Naive thymus-derived CD8-positive, alpha-beta T cell (primary cell): ENCODE measurements around the gene RFX5. TPM values are rescaled to one million over a fixed set of nuclear protein-coding genes. Genes with fewer than 3 reads are reported as not detected.
"Not testable (repeated sequence)": the region's sequence is repeated elsewhere in the genome, so short reads cannot be mapped to it uniquely, and the experiment has no call there.

Experiments
- ATAC-seq, 2 donors: fragments of 150-1000 bp; cut with Tn5 transposase in 1 of 2; sonication (Bioruptor Pico), chemical (Tn5 transposase) in 1 of 2; 1 replicate in 1 of 2; 2 replicates in 1 of 2; pipeline ENCODE4 v1.10.0; 2021; ENCODE audit warnings: mild to moderate bottlenecking in 2 of 2, moderate library complexity in 2 of 2
- POLR2A ChIA-PET: fragments of 350-600 bp; sonication (Branson Sonifier 250); formaldehyde crosslinking; loops from one replicate; lab custom pipeline; 2021; ENCODE audit warnings: antibody characterized with exemption; lab: Charles Lee
- DNase-seq, 10 donors: peaks; one replicate each; pipeline versions ENCODE4 v3.0.0 to v3.0.0-alpha.2; 2020 to 2022
- H3K27ac Mint-ChIP-seq, 10 donors: one replicate each; pipeline ENCODE4 v1.8.0; 2020 to 2022; ENCODE audit warnings: mild to moderate bottlenecking in 10 of 10, mixed read lengths in 10 of 10, moderate library complexity in 4 of 10, inconsistent platforms in 1 of 10
- H3K27me3 Mint-ChIP-seq, 5 donors: one replicate each; pipeline ENCODE4 v1.8.0; 2021 to 2022; ENCODE audit warnings: mixed read lengths in 5 of 5
- H3K36me3 Mint-ChIP-seq, 3 donors: one replicate each; pipeline ENCODE4 v1.8.0; 2020 to 2022; ENCODE audit warnings: mixed read lengths in 3 of 3, mild to moderate bottlenecking in 2 of 3, inconsistent platforms in 1 of 3
- H3K4me1 Mint-ChIP-seq, 4 donors: one replicate each; pipeline ENCODE4 v1.8.0; 2021 to 2022; ENCODE audit warnings: mixed read lengths in 4 of 4
- H3K4me3 Mint-ChIP-seq, 10 donors: one replicate each; pipeline ENCODE4 v1.8.0; 2020 to 2022; ENCODE audit warnings: mild to moderate bottlenecking in 10 of 10, mixed read lengths in 10 of 10, moderate library complexity in 6 of 10, inconsistent platforms in 1 of 10
- H3K9me3 Mint-ChIP-seq, 9 donors: one replicate each; pipeline ENCODE4 v1.8.0; 2020 to 2022; ENCODE audit warnings: mixed read lengths in 9 of 9, mild to moderate bottlenecking in 3 of 9, inconsistent platforms in 1 of 9, moderate library complexity in 1 of 9
- polyA plus RNA-seq, 3 donors: library from polyadenylated mRNA; unstranded; fragments of 300-500 nt; fragmentation: Illumina TruSeq; gene quantifications; one replicate each; pipeline ENCODE4 v1.2.3, GENCODE V29; 2021
- total RNA-seq, 8 experiments: library from RNA in 2 of 8; stranded (reverse) in 2 of 8; gene quantifications; one replicate each; pipeline ENCODE4 v1.2.3 and lab custom pipeline; 2021 to 2026

Gene RFX5
- total RNA-seq (10 to 100 TPM; 64.5 to 68.3 TPM), polyA plus RNA-seq (10 to 100 TPM; 22.8 to 38.8 (median 23.9) TPM), total RNA-seq (lab: John Stamatoyannopoulos, UW) (106 to 160 (median 127) reads per million in 6 experiments)

DNA sequence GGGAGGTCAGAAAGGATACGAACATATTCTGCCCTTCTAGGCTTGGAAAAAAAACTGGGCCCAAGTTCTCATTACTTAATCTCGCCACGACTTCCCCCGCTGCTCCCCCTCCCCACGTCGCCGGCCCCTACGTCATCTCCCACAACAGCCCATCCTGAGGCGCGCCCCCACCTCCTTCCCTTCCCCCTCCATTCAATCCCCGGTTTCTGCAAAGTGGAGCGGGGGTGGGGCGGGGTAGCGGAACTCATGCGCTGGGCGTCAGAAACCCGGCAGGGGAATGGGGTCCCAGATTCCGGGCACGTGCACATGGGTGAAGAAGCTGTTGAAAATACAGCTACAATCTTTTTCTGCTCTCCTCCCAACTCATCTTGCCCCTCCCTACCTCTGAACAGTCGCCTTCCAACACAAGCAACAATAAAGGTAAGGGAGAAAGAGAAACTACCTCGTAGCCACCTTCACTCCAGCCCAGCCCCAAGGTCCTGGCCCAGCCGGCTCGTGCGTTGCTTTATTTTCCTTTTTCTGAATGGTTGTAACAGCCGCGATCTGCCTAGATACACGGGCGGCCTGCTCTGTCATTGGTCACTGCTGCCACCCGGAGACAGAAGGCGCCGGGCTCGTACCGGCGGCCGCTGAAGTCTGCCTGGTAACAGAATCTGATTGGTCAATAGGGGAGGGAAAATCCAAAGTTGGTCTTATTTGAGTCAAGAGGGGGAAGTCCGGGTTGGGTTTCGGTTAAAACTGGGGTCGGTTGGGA, at the start of gene RFX5:
RFX5 (minus strand) TSS at position 484 of the 754 bp plus-strand sequence. CDS start 932 bp downstream, outside the sequence.
- DNase-seq, result peak; percentile 83 to 97 (median 94)
- peaks cover 0 to 40% (median 4%) of the 10 kb centered on the region in 3 donors for H3K36me3 Mint-ChIP-seq
- peak within 1 kb of the TSS; percentile 91 to 99 (median 96) for H3K4me3 Mint-ChIP-seq
- peaks cover 0 to 2% (median 0%) of the 10 kb centered on the region in 9 donors for H3K9me3 Mint-ChIP-seq
- POLR2A ChIA-PET, result interaction anchor here (1.0 to 1.6 kb wide), 6 partner anchors 19 to 65 kb away, joined by 3 to 9 read pairs (median 4); partner anchors contain the start of genes PI4KB, PSMB4 and ZNF687
- no peaks in the 10 kb centered on the region for H3K27me3 Mint-ChIP-seq
- peaks cover 15 to 42% (median 39%) of the 10 kb centered on the region in 4 donors for H3K4me1 Mint-ChIP-seq
- peak within 1 kb of the TSS; percentile 98 to 99 (median 99) for H3K27ac Mint-ChIP-seq
- ATAC-seq, result peak; percentile 92 to 96

DNA sequence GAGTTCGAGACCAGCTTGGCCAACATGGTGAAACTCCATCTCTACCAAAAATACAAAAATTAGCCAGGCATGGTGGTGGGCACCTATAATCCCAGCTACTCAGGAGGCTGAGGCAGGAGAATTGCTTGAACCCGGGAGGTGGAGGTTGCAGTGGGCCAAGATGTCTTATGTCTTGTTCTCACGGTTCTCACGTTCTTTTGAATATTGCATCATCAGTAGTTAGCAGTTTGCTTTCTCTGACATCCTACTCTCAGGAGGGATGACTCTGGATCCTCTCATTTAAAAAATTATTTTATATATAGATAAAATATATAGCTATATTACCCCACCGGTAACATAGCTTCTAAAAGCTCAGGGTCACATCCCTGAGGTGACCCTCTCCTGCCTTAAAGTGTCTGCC, 49.2 kb upstream of the RFX5 start:
- Mint-ChIP-seq H3K36me3 (peaks cover 0 to 14% (median 6%) of the 10 kb centered on the region in 3 donors), H3K4me1 (peaks cover 15 to 23% (median 21%) of the 10 kb centered on the region in 4 donors)
- H3K27ac Mint-ChIP-seq, H3K27me3 Mint-ChIP-seq, ATAC-seq, H3K4me3 Mint-ChIP-seq, H3K9me3 Mint-ChIP-seq, DNase-seq, POLR2A ChIA-PET: not testable (repeated sequence)

DNA sequence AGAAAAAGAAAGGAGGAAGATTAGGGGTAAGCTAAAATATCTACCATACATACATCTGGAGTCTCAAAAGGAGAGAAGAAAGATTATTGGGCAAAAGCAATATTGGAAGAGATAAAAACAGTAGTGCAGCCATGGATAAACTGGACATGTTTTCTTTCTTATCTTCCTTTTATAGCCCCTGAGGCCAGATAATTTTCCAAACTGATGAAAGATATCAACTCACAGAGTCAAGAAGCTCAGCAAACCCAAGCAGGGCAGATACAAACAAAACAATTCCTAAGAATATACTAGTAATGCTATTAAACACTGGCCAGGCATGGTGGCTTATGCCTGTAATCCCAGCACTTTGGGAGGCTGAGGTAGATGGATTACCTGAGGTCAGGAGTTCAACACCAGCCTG, 46.5 kb upstream of the RFX5 start:
- Mint-ChIP-seq H3K36me3 (no peaks in the 10 kb centered on the region), H3K27ac (no peak overlapping the region), H3K27me3 (peaks cover 0 to 3% (median 0%) of the 10 kb centered on the region in 5 donors), H3K4me1 (peaks cover 0 to 3% (median 2%) of the 10 kb centered on the region in 4 donors), H3K4me3 (no peak overlapping the region), H3K9me3 (no peaks in the 10 kb centered on the region)
- POLR2A ChIA-PET, result interaction anchor here (0.6 kb wide), 1 partner anchor 119 kb away, joined by 3 read pairs; no protein-coding TSS in a partner anchor
- DNase-seq (no peak), ATAC-seq (no peak)

DNA sequence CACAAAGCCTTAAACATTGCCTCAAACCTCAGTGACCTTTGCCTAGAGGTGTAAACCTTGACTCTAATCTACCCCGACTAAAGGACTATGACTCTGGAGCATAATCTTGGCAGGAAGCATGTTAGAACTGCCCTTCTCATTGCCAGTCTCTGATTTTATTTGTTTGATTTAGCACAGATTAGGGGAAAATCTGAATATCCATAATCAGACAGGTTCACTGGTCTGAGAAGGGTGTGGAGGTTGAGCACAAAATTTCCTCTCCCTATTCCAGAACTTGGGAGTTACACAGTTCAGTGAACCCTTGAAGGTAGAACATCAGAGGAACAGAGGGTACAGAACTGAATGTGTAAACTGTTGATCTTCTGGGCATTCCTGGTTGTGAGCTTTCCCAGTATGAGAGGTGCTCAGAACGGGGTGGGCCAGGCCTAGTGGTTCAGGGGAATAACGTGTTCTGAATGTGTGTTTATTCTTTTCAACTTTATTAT, 44.1 kb upstream of the RFX5 start:
- POLR2A ChIA-PET, result interaction anchor here (0.6 to 0.7 kb wide), 2 partner anchors 12 to 779 kb away, joined by 3 to 4 read pairs; no protein-coding TSS in a partner anchor
- Mint-ChIP-seq H3K27ac (no peak overlapping the region), H3K9me3 (no peaks in the 10 kb centered on the region), H3K4me1 (no peaks in the 10 kb centered on the region), H3K36me3 (no peaks in the 10 kb centered on the region), H3K4me3 (no peak overlapping the region), H3K27me3 (peaks cover 0 to 3% (median 0%) of the 10 kb centered on the region in 5 donors)
- ATAC-seq (no peak), DNase-seq (no peak)

DNA sequence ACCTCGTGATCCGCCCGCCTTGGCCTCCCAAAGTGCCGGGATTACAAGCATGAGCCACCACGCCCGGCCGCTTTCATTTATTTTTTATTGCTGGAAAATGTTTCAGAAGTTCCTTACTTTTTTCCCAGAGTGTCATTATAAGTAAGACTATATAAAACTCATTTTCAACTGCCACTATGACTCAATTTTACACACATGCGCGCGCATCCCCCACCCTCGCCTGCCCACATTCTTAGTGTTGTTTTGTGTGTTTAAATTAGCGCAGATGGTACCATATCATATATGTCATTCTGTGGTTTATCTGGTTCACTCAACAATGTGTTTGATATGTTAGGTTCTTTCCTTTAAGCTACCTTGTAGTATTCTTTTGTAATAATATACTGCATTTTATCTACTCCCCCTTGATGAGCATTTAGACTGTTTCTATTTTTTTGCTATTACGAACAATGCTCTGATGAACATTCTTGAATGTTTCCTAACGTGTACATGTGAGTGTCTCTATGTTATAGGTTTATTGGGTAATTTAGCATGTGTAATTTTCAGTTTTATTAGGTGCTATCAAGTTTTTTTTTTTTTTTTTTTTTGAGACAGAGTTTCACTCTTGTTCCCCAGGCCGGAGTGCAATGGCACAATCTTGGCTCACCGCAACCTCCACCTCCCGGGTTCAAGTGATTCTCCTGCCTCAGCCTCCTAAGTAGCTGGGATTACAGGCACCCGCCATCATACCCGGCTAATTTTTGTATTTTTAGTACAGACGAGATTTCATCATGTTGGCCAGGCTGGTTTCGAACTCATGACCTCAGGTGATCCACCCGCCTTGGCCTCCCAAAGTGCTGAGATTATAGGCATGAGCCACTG, 43.4 kb upstream of the RFX5 start:
- POLR2A ChIA-PET, result interaction anchor here (0.6 to 0.7 kb wide), 2 partner anchors 11 to 778 kb away, joined by 3 to 4 read pairs; no protein-coding TSS in a partner anchor
- H3K9me3 Mint-ChIP-seq, H3K27ac Mint-ChIP-seq, DNase-seq, H3K36me3 Mint-ChIP-seq, H3K27me3 Mint-ChIP-seq, H3K4me3 Mint-ChIP-seq, H3K4me1 Mint-ChIP-seq, ATAC-seq: not testable (repeated sequence)

DNA sequence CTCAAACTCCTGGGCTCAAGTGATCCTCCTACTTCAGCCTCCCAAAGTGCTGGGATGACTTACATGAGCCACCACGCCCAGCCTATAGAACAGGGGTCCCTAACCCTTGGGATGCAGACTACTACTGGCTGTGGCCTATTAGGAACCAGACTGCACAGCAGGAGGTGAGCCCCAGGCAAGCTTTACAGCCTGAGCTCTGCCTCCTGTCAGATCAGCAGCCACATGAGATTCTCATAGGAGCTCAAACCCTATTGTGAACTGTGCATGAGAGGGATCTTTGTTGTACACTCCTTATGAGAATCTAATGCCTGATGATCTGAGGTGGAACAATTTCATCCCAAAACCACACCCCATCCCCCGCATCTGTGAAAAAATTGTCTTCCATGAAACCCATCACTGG, 39.0 kb upstream of the RFX5 start:
- ATAC-seq (no peak), DNase-seq (no peak)
- no peaks in the 10 kb centered on the region for H3K9me3 Mint-ChIP-seq
- no peaks in the 10 kb centered on the region for H3K27me3 Mint-ChIP-seq
- H3K36me3 Mint-ChIP-seq, result no peaks in the 10 kb centered on the region
- POLR2A ChIA-PET, result no interaction called here
- H3K4me3 Mint-ChIP-seq, result no peak overlapping the region
- H3K27ac Mint-ChIP-seq, result no peak overlapping the region
- H3K4me1 Mint-ChIP-seq, result no peaks in the 10 kb centered on the region

DNA sequence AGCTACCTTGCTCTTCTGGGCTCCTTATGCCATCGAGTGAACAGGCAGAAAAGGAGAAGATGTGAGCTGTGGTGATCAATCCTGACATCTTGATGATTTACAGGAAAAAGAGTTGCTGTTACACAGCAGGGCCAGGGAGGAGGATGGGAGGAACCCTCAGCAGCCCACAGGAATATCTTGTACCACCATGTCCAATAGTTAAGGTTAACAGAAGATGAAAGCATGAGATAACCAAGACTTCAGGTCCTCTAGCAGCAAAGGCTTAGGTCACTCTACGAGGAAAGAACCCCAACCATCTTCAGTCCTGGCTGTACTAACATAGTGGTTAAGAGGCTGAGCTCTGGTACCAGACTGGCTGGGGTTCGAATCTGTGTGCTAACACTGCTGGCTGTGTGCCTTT, 37.5 kb upstream of the RFX5 start:
- no peak overlapping the region for H3K4me3 Mint-ChIP-seq
- DNase-seq, result no peak
- H3K9me3 Mint-ChIP-seq, result no peaks in the 10 kb centered on the region
- POLR2A ChIA-PET, result no interaction called here
- H3K27ac Mint-ChIP-seq, result no peak overlapping the region
- no peak for ATAC-seq
- no peaks in the 10 kb centered on the region for H3K27me3 Mint-ChIP-seq
- H3K4me1 Mint-ChIP-seq, result no peaks in the 10 kb centered on the region
- H3K36me3 Mint-ChIP-seq, result no peaks in the 10 kb centered on the region

DNA sequence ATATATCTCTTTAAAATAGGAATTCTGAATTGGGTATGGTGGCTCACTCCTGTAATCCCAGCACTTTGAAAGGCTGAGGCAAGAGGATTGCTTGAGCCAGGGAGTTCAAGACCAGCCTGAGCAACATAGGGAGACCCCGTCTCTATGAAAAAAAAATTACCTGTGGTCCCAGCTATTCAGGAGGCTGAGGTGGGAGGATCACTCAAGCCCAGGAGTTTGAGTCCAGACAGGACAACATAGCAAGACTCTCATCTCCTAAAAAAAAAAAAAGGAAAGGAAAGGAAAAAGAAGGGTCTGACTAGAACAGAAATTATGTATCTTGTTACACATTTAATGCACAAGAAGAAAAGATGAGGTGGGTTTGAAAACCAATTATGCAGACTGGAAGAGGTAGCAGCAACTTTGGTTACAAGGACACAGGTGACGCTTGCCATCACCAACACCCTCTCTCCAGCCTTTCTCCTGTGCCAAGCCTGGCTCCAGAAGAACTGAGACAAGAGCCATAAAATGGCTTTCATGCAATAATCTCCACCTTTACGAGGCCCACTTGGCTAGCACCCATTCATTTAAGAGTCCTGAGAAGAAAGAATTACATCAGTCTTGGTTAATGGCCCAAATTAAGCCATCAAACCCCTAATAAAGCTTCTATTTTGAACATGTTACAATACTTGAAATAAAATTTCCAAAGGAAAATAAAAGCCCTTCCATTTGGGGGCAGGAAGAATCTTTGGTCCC, 30.3 kb upstream of the RFX5 start:
- no peak overlapping the region for H3K27ac Mint-ChIP-seq
- peaks cover 0 to 1% (median 0%) of the 10 kb centered on the region in 4 donors for H3K4me1 Mint-ChIP-seq
- no peak for DNase-seq
- no peak for ATAC-seq
- peaks cover 0 to 4% (median 0%) of the 10 kb centered on the region in 5 donors for H3K27me3 Mint-ChIP-seq
- H3K9me3 Mint-ChIP-seq, result no peaks in the 10 kb centered on the region
- POLR2A ChIA-PET, result no interaction called here
- H3K36me3 Mint-ChIP-seq, result no peaks in the 10 kb centered on the region
- H3K4me3 Mint-ChIP-seq, result no peak overlapping the region

DNA sequence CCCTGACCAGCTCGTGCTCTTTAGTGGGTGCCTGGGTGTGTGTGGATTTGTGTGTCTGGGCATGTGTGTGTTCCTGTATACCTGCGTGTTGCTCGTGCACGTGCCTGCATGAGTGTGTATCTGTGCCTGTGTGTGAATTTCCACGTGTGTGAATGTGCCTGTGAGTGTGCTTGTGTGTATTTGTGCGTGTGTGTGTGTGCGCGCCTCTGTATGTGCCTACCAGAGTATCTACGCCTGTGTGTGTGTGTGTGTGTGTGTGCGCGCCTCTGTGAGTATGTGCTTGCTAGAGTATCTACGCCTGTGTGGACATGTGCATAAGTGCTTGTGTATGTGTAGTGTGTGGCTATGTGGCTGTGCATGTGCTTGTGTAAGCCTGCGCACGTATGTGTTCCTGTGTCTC, 26.1 kb upstream of the RFX5 start:
- no peak for ATAC-seq
- no peaks in the 10 kb centered on the region for H3K36me3 Mint-ChIP-seq
- H3K4me1 Mint-ChIP-seq, result peaks cover 0 to 3% (median 0%) of the 10 kb centered on the region in 4 donors
- H3K27me3 Mint-ChIP-seq, result peaks cover 0 to 4% (median 0%) of the 10 kb centered on the region in 5 donors
- no peak for DNase-seq
- peak overlapping the region in 1 of 10 donors; percentile 7 for H3K27ac Mint-ChIP-seq
- POLR2A ChIA-PET, result no interaction called here
- H3K4me3 Mint-ChIP-seq, result no peak overlapping the region
- no peaks in the 10 kb centered on the region for H3K9me3 Mint-ChIP-seq

DNA sequence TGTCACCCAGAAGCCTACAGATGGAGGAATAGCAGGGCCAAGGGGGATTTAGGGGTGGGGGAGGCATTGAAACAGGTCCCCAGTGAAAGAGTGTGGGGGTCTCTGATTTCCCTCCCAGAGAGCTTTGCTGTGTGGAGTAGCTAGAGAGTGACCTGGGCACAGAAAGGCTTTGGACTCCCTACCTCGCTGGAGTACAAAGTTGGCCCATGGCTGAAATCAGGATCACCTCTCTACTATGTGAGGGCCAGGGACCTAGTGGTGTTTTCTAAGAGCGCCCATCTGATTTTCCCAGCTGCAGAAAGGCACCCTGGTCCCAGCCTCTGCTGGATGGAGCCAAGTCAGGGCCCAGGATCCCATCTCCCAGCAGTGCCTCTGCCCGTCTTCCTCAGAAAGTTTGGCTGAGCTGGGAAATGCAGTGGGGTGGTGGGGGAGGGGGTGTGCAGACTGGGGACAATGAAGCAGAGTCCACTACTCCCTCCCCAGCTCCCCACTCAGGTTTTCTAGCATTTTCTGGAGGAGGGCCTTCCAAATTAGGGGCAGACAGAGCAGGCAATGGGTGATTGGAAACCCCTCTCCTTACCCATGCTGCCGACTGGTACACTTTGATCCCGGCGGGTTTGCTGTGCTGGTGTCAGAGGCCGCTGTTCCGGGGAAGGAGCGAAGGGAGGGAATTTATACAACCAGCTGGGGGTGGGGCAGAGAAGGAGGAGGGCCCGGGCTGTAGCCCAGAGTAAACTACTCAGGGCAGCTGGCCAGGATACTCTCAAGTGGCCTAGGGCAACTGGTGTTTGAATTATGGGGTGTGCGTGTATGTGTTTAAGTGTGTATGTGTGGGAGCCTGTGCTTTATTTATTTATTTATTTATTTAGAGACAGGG, 25.2 kb upstream of the RFX5 start, which contains the start of gene SELENBP1:
SELENBP1 (minus strand) TSS at position 648 of the 877 bp plus-strand sequence; CDS start at position 584, 64 bp downstream.
- Mint-ChIP-seq H3K4me1 (peaks cover 0 to 3% (median 0%) of the 10 kb centered on the region in 4 donors), H3K9me3 (no peaks in the 10 kb centered on the region), H3K4me3 (no peak within 1 kb of the TSS), H3K27ac (peak within 1 kb of the TSS in 1 of 10 donors; percentile 7), H3K36me3 (no peaks in the 10 kb centered on the region), H3K27me3 (peaks cover 0 to 4% (median 0%) of the 10 kb centered on the region in 5 donors)
- ATAC-seq (no peak), DNase-seq (no peak)
- POLR2A ChIA-PET, result no interaction called here

DNA sequence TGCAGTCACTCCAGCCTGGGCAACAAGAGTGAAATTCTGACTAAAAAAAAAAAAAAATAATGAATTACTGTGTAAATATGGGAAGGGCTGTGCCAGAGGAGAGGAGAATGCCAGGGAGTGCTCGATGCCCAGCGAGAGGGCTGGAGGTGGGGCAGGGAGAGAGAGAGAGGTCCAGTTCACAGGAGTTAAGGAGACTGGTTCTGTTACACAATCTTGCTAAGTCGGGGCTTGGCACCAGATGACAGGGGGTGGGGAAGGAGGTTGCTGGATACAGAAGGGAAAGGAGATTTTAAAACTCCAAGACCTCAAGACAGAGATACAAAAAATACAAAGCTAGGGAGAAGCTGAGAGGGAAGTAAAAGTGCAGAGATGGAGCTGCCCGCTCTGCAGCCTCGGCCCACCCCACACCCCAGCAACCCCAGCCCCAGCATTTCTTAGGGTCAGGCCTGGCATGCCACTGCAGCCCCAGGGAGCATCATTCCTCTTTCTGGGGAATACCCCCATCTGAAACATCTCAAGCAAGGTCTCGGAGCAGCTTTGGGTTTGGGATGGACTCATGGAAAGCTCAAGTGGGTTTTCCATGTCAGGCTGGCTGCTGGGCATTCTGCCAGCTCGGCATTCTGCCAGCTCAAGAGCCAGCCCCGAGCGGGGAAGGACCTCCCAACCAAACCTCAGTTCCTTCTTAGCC, 24.5 kb upstream of the RFX5 start:
- POLR2A ChIA-PET, result no interaction called here
- H3K9me3 Mint-ChIP-seq, result no peaks in the 10 kb centered on the region
- DNase-seq (no peak), ATAC-seq (no peak)
- no peak overlapping the region for H3K4me3 Mint-ChIP-seq
- H3K36me3 Mint-ChIP-seq, result no peaks in the 10 kb centered on the region
- H3K4me1 Mint-ChIP-seq, result peaks cover 0 to 3% (median 0%) of the 10 kb centered on the region in 4 donors
- peak overlapping the region in 1 of 10 donors; percentile 90 for H3K27ac Mint-ChIP-seq
- H3K27me3 Mint-ChIP-seq, result peaks cover 0 to 4% (median 0%) of the 10 kb centered on the region in 5 donors
